ENCODE measurements around the gene TRAK1. TPM values are rescaled to one million over a fixed set of nuclear protein-coding genes. Genes with fewer than 3 reads are reported as not detected.

The TRAK1 gene
- total RNA-seq, 6 experiments from 2014 or later, result 50.6 to 54.3 (median 52.3) TPM

DNA sequence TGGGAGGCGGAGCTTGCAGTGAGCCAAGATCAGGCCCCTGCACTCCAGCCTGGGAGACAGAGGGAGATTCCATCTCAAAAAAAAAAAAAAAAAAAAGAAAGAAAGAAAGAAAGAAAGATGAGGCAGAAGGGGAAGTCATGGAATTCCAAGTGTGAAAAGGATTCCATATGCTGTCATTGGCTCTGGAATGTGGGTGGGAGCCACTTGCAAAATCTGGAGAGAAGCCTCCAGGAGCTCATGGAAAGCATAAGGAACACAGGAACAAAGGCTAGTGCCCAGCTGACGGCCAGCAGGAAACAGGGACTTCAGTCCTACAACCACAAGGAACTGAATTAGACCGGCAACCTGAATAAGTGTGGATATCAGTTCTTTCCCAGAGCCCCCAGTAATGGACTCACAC is 12.5 kb upstream of the TRAK1 start:
- Mint-ChIP-seq H3K9me3 (peaks cover 4% of the 10 kb centered on the region; the same call in 1 of the 2 replicates), H3K27ac (peak overlapping the region; percentile 49), H3K4me3 (no peak overlapping the region; the same call in 1 of the 2 replicates), H3K36me3 (ENCODE audit: low read depth) (peaks cover 21% of the 10 kb centered on the region), H3K27me3 (ENCODE audit: insufficient read depth) (no peaks in the 10 kb centered on the region; the same call in 1 of the 2 replicates), H3K4me1 (ENCODE audit: low read depth) (peaks cover 63% of the 10 kb centered on the region)
- peak; percentile 21 for DNase-seq
- TF ChIP-seq, protein P1, sequence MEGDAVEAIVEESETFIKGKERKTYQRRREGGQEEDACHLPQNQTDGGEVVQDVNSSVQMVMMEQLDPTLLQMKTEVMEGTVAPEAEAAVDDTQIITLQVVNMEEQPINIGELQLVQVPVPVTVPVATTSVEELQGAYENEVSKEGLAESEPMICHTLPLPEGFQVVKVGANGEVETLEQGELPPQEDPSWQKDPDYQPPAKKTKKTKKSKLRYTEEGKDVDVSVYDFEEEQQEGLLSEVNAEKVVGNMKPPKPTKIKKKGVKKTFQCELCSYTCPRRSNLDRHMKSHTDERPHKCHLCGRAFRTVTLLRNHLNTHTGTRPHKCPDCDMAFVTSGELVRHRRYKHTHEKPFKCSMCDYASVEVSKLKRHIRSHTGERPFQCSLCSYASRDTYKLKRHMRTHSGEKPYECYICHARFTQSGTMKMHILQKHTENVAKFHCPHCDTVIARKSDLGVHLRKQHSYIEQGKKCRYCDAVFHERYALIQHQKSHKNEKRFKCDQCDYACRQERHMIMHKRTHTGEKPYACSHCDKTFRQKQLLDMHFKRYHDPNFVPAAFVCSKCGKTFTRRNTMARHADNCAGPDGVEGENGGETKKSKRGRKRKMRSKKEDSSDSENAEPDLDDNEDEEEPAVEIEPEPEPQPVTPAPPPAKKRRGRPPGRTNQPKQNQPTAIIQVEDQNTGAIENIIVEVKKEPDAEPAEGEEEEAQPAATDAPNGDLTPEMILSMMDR (IDR thresholded peaks at IDR 0.05), result no peak

- Mint-ChIP-seq H3K36me3 (ENCODE audit: low read depth) (peaks cover 21% of the 10 kb centered on the region), H3K27ac (peak overlapping the region; percentile 83), H3K27me3 (ENCODE audit: insufficient read depth) (no peaks in the 10 kb centered on the region; the same call in 1 of the 2 replicates), H3K4me1 (ENCODE audit: low read depth) (peaks cover 72% of the 10 kb centered on the region), H3K4me3 (peak overlapping the region; percentile 38; the same call in 1 of the 2 replicates), H3K9me3 (peaks cover 4% of the 10 kb centered on the region; the same call in 1 of the 2 replicates)
- no peak for DNase-seq
- TF ChIP-seq, protein P1 (IDR thresholded peaks at IDR 0.05), result no peak
Measured at GRCh38 chr3:42079701-42080452, 11.3 kb upstream of the TRAK1 start.

DNA sequence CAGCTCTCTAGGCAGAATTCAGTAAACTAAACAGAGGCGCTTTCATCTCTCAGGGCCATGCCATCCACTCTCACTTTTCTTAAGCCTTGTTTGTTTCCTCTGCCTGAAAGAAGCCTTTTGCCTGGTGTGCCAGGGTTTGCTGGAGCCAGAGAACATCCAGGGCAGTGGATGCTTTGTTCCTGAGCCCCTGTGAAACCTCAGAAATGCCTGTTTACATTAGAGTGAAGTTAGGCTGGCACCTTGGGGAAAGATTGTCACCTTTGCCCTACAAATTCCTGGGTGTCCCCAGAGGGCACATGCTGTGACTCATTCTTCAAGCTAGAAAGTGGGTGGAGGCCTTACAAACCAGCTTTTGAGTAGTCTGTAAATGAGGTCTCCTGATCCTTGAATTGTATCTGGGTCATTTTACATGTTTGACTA is 10.7 kb upstream of the TRAK1 start:
- H3K27me3 Mint-ChIP-seq (ENCODE audit: insufficient read depth), result no peaks in the 10 kb centered on the region; the same call in 1 of the 2 replicates
- peaks cover 21% of the 10 kb centered on the region for H3K36me3 Mint-ChIP-seq (ENCODE audit: low read depth)
- TF ChIP-seq, protein P1 (IDR thresholded peaks at IDR 0.05), result no peak
- H3K27ac Mint-ChIP-seq, result peak overlapping the region; percentile 83
- H3K9me3 Mint-ChIP-seq, result peaks cover 4% of the 10 kb centered on the region; the same call in 1 of the 2 replicates
- H3K4me3 Mint-ChIP-seq, result peak overlapping the region; percentile 38
- H3K4me1 Mint-ChIP-seq (ENCODE audit: low read depth), result peaks cover 77% of the 10 kb centered on the region
- DNase-seq, result peak; percentile 59

DNA sequence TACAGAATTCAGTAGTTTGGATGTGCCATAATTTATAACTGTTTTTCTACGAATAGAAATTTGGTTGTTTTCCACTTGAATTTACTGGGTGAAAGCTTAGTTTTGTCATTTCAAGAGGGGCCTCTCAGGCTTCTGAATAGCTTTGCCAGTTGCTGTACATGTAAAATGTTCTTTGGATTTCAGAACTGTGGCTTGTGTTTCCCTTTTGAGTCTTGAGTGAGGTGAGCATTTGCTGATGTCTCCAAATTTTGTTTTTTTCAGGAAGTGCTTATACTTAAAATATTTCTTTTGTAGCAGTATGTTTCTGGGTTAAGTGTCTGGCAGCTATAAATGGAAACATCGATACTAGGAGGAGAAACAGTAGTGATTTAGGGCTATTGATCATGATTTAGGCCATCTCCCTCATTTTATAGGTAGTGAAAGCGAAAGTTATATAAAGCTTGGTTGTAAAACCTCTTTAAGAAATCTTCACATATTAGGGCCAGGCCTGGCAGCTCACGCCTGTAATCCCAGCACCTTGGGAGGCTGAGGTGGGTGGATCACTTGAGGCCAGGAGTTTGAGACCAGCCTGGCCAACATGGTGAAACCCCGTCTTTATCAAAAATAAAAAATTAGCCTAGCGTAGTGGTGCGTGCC is 9.2 kb upstream of the TRAK1 start:
- Mint-ChIP-seq H3K27me3 (ENCODE audit: insufficient read depth) (no peaks in the 10 kb centered on the region; the same call in 1 of the 2 replicates), H3K4me3 (peak overlapping the region; percentile 58; the same call in 1 of the 2 replicates), H3K27ac (peak overlapping the region; percentile 68), H3K36me3 (ENCODE audit: low read depth) (peaks cover 15% of the 10 kb centered on the region), H3K9me3 (peaks cover 4% of the 10 kb centered on the region; the same call in 1 of the 2 replicates), H3K4me1 (ENCODE audit: low read depth) (peaks cover 85% of the 10 kb centered on the region)
- no peak for DNase-seq
- TF ChIP-seq, protein P1 (IDR thresholded peaks at IDR 0.05), result no peak

GRCh38 chr3:42084586-42084985 is 6.6 kb upstream of the TRAK1 start:
- Mint-ChIP-seq H3K27ac (peak overlapping the region; percentile 44; the same call in 1 of the 2 replicates), H3K4me3 (no peak overlapping the region), H3K4me1 (ENCODE audit: low read depth) (peaks cover 68% of the 10 kb centered on the region), H3K36me3 (ENCODE audit: low read depth) (peaks cover 15% of the 10 kb centered on the region), H3K27me3 (ENCODE audit: insufficient read depth) (no peaks in the 10 kb centered on the region; the same call in 1 of the 2 replicates), H3K9me3 (no peaks in the 10 kb centered on the region)
- peak; percentile 18 for DNase-seq
- TF ChIP-seq, protein P1 (IDR thresholded peaks at IDR 0.05), result no peak

Data from HFFc6 (cell line).